Fibroblast of lung (primary cell): ENCODE measurements around the gene LARP4B.

Source experiments
- EZH2 ChIP-seq: IDR thresholded peaks from 2 replicates; pipeline ENCODE4 v1.5.1; 2012; ENCODE audit warnings: low read length, control low read depth, mild to moderate bottlenecking; ENCODE audit errors: missing control alignments
- TF ChIP-seq, protein P1 (sequence below), 2 donors: IDR thresholded peaks in 1 of 2; conservative IDR thresholded peaks in 1 of 2; 1 replicate in 1 of 2; 2 replicates in 1 of 2; pipeline ENCODE4 v1.5.1; 2011 to 2012; ENCODE audit warnings: low read length in 2 of 2, control low read depth in 1 of 2, inconsistent platforms in 1 of 2, low read depth in 1 of 2, mild to moderate bottlenecking in 1 of 2

DNA sequence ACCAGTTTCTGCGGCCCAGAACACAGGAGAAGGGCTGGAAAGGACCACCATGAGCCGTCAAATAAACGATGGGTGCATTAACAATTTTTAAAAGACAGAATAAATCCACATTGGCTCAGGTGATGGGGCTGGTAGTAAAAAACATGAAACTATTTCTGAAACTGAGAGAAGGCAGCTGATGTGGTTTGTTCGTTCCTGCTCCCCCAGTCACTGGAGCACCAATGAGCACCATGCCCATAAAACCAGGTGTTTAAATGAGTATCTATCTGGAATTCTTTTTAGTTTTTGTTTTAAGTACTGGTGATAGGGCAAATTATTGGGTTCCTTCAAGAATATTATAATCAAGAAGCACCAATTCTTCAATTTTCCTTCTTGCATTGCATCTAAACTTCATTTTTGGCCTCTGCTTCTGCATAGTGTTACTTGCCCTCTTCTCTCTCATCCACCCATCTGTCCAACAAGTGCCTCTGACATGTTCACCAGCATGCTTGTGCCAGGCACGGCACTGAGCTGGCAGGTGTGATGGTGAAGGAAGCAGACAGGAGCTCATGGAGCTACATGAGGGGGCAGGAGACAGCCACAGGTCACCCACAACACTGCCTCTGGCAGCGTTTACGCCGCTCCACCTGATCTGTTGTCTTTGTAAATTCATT is 65.5 kb downstream of the LARP4B start:
- TF ChIP-seq, protein P1, sequence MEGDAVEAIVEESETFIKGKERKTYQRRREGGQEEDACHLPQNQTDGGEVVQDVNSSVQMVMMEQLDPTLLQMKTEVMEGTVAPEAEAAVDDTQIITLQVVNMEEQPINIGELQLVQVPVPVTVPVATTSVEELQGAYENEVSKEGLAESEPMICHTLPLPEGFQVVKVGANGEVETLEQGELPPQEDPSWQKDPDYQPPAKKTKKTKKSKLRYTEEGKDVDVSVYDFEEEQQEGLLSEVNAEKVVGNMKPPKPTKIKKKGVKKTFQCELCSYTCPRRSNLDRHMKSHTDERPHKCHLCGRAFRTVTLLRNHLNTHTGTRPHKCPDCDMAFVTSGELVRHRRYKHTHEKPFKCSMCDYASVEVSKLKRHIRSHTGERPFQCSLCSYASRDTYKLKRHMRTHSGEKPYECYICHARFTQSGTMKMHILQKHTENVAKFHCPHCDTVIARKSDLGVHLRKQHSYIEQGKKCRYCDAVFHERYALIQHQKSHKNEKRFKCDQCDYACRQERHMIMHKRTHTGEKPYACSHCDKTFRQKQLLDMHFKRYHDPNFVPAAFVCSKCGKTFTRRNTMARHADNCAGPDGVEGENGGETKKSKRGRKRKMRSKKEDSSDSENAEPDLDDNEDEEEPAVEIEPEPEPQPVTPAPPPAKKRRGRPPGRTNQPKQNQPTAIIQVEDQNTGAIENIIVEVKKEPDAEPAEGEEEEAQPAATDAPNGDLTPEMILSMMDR (conservative IDR thresholded peaks at IDR 0.05 in 1 of 2, IDR thresholded peaks at IDR 0.05 in 1 of 2; ENCODE audit: low read depth in 1 of 2, low read length in 2 of 2), result no peak
- TF ChIP-seq EZH2, result no peak
